CD4-positive, alpha-beta memory T cell (primary cell): ENCODE results near the gene PLEKHG7. TPM values are rescaled to one million over a fixed set of nuclear protein-coding genes. Genes with fewer than 3 reads are reported as not detected.
A peak's percentile ranks its signal among the peaks of the same experiment; 100 is the strongest.
"Not testable (repeated sequence)": the region's sequence is repeated elsewhere in the genome, so short reads cannot be mapped to it uniquely, and the experiment has no call there.

Source experiments
- CTCF ChIA-PET: fragments of 350-600 bp; sonication (Branson Sonifier 250); formaldehyde crosslinking; loops from one replicate; lab custom pipeline; 2021; ENCODE audit warnings: inconsistent platforms; ENCODE audit not compliant: partially characterized antibody; lab: Charles Lee
- POLR2A ChIA-PET: fragments of 350-600 bp; sonication (Branson Sonifier 250); formaldehyde crosslinking; loops from one replicate; lab custom pipeline; 2021; ENCODE audit not compliant: partially characterized antibody; lab: Charles Lee
- DNase-seq, 5 donors: peaks; one replicate each; pipeline versions ENCODE4 v3.0.0 to v3.0.0-alpha.2; 2020 to 2022; ENCODE audit warnings: mixed read lengths in 1 of 5
- H3K27ac ChIP-seq: one replicate; pipeline ENCODE4 v1.7.0; 2013; ENCODE audit warnings: low read depth, low read length
- H3K27me3 ChIP-seq: 2 replicates; pipeline ENCODE4 v1.7.0; 2013; ENCODE audit warnings: mild to moderate bottlenecking, low read length, moderate library complexity; ENCODE audit not compliant: insufficient read depth
- H3K36me3 ChIP-seq: 2 replicates; pipeline ENCODE4 v1.7.0; 2013; ENCODE audit warnings: mild to moderate bottlenecking, low read length, moderate library complexity; ENCODE audit not compliant: insufficient read depth
- H3K4me1 ChIP-seq: 2 replicates; pipeline ENCODE4 v1.7.0; 2013; ENCODE audit warnings: mild to moderate bottlenecking, low read length, moderate library complexity; ENCODE audit not compliant: insufficient read depth
- H3K4me3 ChIP-seq, 2 donors: one replicate each; pipeline ENCODE4 v1.7.0; 2013; ENCODE audit warnings: low read length in 2 of 2, mild to moderate bottlenecking in 1 of 2
- H3K9me3 ChIP-seq, 2 donors: one replicate each; pipeline ENCODE4 v1.7.0; 2013; ENCODE audit warnings: low read length in 2 of 2, control low read depth in 1 of 2; ENCODE audit not compliant: control insufficient read depth in 1 of 2
- H3K27ac Mint-ChIP-seq, 7 donors: one replicate each; pipeline ENCODE4 v1.8.0; 2020 to 2021; ENCODE audit warnings: mixed read lengths in 7 of 7, mild to moderate bottlenecking in 6 of 7, inconsistent platforms in 3 of 7, moderate library complexity in 3 of 7
- H3K27me3 Mint-ChIP-seq, 2 donors: one replicate each; pipeline ENCODE4 v1.8.0; 2020 to 2021; ENCODE audit warnings: mixed read lengths in 2 of 2
- H3K36me3 Mint-ChIP-seq, 2 donors: one replicate each; pipeline ENCODE4 v1.8.0; 2020 to 2021; ENCODE audit warnings: mixed read lengths in 2 of 2, inconsistent platforms in 1 of 2, mild to moderate bottlenecking in 1 of 2
- H3K4me1 Mint-ChIP-seq, 4 donors: one replicate each; pipeline ENCODE4 v1.8.0; 2020 to 2021; ENCODE audit warnings: mixed read lengths in 4 of 4, mild to moderate bottlenecking in 1 of 4
- H3K4me3 Mint-ChIP-seq, 8 donors: one replicate each; pipeline ENCODE4 v1.8.0; 2020 to 2021; ENCODE audit warnings: mixed read lengths in 8 of 8, mild to moderate bottlenecking in 7 of 8, moderate library complexity in 6 of 8, inconsistent platforms in 3 of 8
- H3K9me3 Mint-ChIP-seq, 8 donors: one replicate each; pipeline ENCODE4 v1.8.0; 2020 to 2021; ENCODE audit warnings: mixed read lengths in 8 of 8, mild to moderate bottlenecking in 5 of 8, inconsistent platforms in 3 of 8, moderate library complexity in 1 of 8
- intact Hi-C: fragments of 100-400 bp; cut with micrococcal nuclease; formaldehyde crosslinking; loops from one replicate; pipeline ENCODE4 v1.15.1; 2023
- polyA plus RNA-seq, 2 donors: library from polyadenylated mRNA; unstranded; fragments of 300-500 nt; fragmentation: Illumina TruSeq; gene quantifications; one replicate each; pipeline ENCODE4 v1.2.3, GENCODE V29; 2021
- total RNA-seq, 2 experiments: library from RNA; stranded (reverse); gene quantifications; one replicate each; pipeline ENCODE4 v1.2.3, GENCODE V29; 2021

PLEKHG7 gene, protein sequence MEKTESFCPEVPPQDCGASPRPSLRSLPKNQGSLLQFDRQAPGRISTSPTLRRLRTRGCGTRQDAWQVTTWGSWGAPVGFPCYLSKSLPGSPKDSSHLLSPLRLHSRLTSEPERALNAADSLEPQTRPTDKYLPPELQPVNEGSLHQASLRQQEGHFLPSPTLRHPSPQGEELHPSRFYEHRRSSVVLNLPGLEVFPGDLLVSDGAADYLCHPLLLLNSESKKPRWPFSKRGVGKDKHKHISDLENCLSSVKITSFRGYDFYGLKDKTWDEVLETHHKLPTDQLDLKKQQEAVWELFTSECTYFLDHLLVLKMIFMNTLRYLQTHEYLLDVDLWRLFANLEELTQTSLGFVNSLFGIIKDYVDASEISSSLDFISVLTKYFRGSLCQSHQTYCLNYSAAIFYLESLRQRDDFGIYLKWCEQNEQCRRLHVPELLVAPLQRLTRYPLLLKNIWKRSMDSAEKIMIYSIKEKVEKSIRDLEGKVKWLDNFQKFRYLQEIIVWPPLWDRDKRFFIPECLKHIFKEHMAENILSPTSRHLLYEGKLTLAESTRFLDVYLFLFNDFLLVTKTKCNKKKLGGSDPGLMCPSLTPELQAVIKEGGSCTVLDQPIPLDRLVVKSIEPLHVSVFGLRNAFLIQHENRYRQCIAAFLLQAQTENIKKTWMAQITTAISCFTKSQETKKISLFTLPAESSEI
- total RNA-seq, result not detected
- under 1 TPM in 1 of 2 donors, not detected in 1; 0.16 TPM for polyA plus RNA-seq

- no peak within 1 kb of the TSS for H3K4me3 ChIP-seq
- CTCF ChIA-PET, result no interaction called here
- intact Hi-C loops, result no loop called here
- peaks cover 1 to 2% of the 10 kb centered on the region in 2 donors for H3K27me3 Mint-ChIP-seq
- H3K4me1 Mint-ChIP-seq, result peaks cover 0 to 3% (median under 1%) of the 10 kb centered on the region in 4 donors
- no peaks in the 10 kb centered on the region for H3K4me1 ChIP-seq
- H3K9me3 ChIP-seq, result no peaks in the 10 kb centered on the region
- H3K27me3 ChIP-seq, result no peaks in the 10 kb centered on the region
- no peak within 1 kb of the TSS for H3K27ac ChIP-seq
- H3K36me3 Mint-ChIP-seq, result no peaks in the 10 kb centered on the region
- DNase-seq, result no peak
- H3K36me3 ChIP-seq, result no peaks in the 10 kb centered on the region
- POLR2A ChIA-PET, result no interaction called here
- H3K9me3 Mint-ChIP-seq, result peaks cover 0 to 1% (median under 1%) of the 10 kb centered on the region in 8 donors
- H3K4me3 Mint-ChIP-seq, result no peak within 1 kb of the TSS
- no peak within 1 kb of the TSS for H3K27ac Mint-ChIP-seq
These were observed at the start of gene PLEKHG7 for GRCh38 chr12:92702754-92703679. TSS of gene PLEKHG7 (plus strand) at chr12:92702989. CDS start at chr12:92706632, 3,643 bp downstream.

DNA sequence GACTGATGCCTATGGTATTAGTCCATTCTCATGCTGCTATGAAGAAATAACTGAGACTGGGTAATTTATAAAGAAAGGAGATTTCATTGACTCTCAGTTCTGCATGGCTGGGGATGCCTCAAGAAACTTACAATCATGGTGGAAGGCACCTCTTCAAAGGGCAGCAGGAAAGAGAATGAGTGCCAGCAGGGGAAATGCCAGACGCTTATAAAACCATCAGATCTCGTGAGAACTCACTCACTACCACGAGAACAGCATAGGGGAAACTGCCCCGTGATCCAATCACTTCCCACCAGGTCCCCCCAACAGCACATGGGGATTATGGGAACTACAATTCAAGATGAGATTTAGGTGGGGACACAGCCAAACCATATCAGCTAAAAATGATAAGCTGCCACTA lies 48.5 kb upstream of the PLEKHG7 start:
- H3K4me1 Mint-ChIP-seq, H3K4me1 ChIP-seq, H3K27ac ChIP-seq, POLR2A ChIA-PET, H3K4me3 ChIP-seq, H3K36me3 ChIP-seq, H3K27me3 Mint-ChIP-seq, H3K27me3 ChIP-seq, H3K9me3 ChIP-seq, H3K9me3 Mint-ChIP-seq, H3K36me3 Mint-ChIP-seq, DNase-seq, H3K4me3 Mint-ChIP-seq: not testable (repeated sequence)
- intact Hi-C loops, result loop anchor here (10.0 kb wide), 1 partner anchor 1709 kb away; no protein-coding TSS in a partner anchor
- CTCF ChIA-PET, result interaction anchor here (0.6 to 1.3 kb wide), 4 partner anchors 22 to 1272 kb away, joined by 3 to 6 read pairs (median 4); no protein-coding TSS in a partner anchor
- H3K27ac Mint-ChIP-seq, result peak overlapping the region in 1 of 7 donors; percentile 8

DNA sequence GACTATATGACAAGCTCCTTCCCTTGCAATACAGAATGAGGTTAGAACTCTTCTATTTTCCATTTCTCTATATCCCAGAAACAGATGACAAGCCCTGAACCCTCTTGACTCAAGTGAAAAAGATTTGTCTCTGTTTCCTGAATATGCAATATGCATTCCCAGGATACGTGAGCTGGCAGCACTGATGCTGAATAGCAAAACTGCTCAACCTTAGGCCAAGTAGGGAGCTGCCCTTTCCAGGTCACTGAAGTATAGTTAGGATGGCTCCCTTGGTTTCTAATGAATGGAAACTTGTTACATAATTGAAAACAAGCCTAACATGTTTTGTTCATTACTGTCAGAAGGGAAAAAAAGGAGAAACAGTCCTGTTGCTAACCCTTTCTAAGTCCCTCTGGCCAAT lies 47.9 kb upstream of the PLEKHG7 start:
- Mint-ChIP-seq H3K27ac (no peak overlapping the region), H3K4me1 (peaks cover 0 to 3% (median 2%) of the 10 kb centered on the region in 4 donors), H3K9me3 (no peaks in the 10 kb centered on the region), H3K4me3 (no peak overlapping the region), H3K27me3 (peaks cover 2% of the 10 kb centered on the region in 2 donors), H3K36me3 (no peaks in the 10 kb centered on the region)
- no peaks in the 10 kb centered on the region for H3K36me3 ChIP-seq
- ChIA-PET POLR2A (no interaction called here), CTCF (interaction anchor here (0.7 to 2.3 kb wide), 3 partner anchors 23 to 1293 kb away, joined by 3 to 12 read pairs (median 4); no protein-coding TSS in a partner anchor)
- no peaks in the 10 kb centered on the region for H3K9me3 ChIP-seq
- DNase-seq, result no peak
- no peak overlapping the region for H3K4me3 ChIP-seq
- no peaks in the 10 kb centered on the region for H3K4me1 ChIP-seq
- H3K27ac ChIP-seq, result no peak overlapping the region
- no peaks in the 10 kb centered on the region for H3K27me3 ChIP-seq
- intact Hi-C loops, result loop anchor here (10.0 kb wide), 1 partner anchor 1710 kb away; no protein-coding TSS in a partner anchor

- Mint-ChIP-seq H3K4me3 (no peak overlapping the region), H3K4me1 (no peaks in the 10 kb centered on the region), H3K9me3 (no peaks in the 10 kb centered on the region), H3K36me3 (no peaks in the 10 kb centered on the region), H3K27me3 (peaks cover 0 to 2% of the 10 kb centered on the region in 2 donors), H3K27ac (no peak overlapping the region)
- H3K9me3 ChIP-seq, result no peaks in the 10 kb centered on the region
- no peaks in the 10 kb centered on the region for H3K27me3 ChIP-seq
- no peak overlapping the region for H3K4me3 ChIP-seq
- no peak for DNase-seq
- CTCF ChIA-PET, result interaction anchor here (1.4 to 2.3 kb wide), 2 partner anchors 1275 kb away, joined by 5 to 12 read pairs; no protein-coding TSS in a partner anchor
- no peaks in the 10 kb centered on the region for H3K36me3 ChIP-seq
- POLR2A ChIA-PET, result no interaction called here
- H3K4me1 ChIP-seq, result no peaks in the 10 kb centered on the region
- intact Hi-C loops, result loop anchor here (10.0 kb wide), 1 partner anchor 1712 kb away; no protein-coding TSS in a partner anchor
- no peak overlapping the region for H3K27ac ChIP-seq
These were observed 45.9 kb upstream of the PLEKHG7 start for GRCh38 chr12:92656911-92657310.

- H3K27me3 ChIP-seq, result no peaks in the 10 kb centered on the region
- no peaks in the 10 kb centered on the region for H3K4me1 Mint-ChIP-seq
- intact Hi-C loops, result loop anchor here (10.0 kb wide), 1 partner anchor 1713 kb away; no protein-coding TSS in a partner anchor
- no peak overlapping the region for H3K27ac Mint-ChIP-seq
- peaks cover 0 to 2% of the 10 kb centered on the region in 2 donors for H3K27me3 Mint-ChIP-seq
- H3K4me1 ChIP-seq, result no peaks in the 10 kb centered on the region
- no peak for DNase-seq
- no peaks in the 10 kb centered on the region for H3K9me3 ChIP-seq
- H3K36me3 Mint-ChIP-seq, result no peaks in the 10 kb centered on the region
- H3K4me3 ChIP-seq, result no peak overlapping the region
- CTCF ChIA-PET, result interaction anchor here (1.4 kb wide), 1 partner anchor 1276 kb away, joined by 5 read pairs; no protein-coding TSS in a partner anchor
- POLR2A ChIA-PET, result no interaction called here
- no peaks in the 10 kb centered on the region for H3K36me3 ChIP-seq
- no peaks in the 10 kb centered on the region for H3K9me3 Mint-ChIP-seq
- no peak overlapping the region for H3K4me3 Mint-ChIP-seq
- H3K27ac ChIP-seq, result no peak overlapping the region
These were observed 45.0 kb upstream of the PLEKHG7 start for GRCh38 chr12:92657770-92658169.

DNA sequence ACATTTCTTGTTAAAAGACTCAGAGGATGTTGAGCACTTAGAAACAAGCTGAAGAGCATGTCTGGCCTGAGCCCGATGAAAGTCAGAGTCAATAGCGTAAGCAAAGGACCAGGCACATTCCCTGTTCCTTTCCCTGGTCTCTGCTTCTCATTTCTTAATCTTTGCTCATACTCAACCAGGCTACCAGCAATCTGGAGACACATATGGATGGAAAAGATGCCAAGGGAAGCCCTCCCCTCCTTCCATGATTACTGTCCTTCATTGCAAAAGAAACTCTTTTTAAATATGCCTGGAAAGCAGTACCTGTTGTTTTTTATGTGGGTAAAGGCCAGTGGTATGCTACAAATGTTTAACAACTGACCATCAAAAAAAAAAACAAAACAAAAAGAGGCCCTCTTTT lies 44.2 kb upstream of the PLEKHG7 start:
- POLR2A ChIA-PET, result no interaction called here
- H3K9me3 Mint-ChIP-seq, result no peaks in the 10 kb centered on the region
- intact Hi-C loops, result loop anchor here (10.0 kb wide), 1 partner anchor 1714 kb away; no protein-coding TSS in a partner anchor

More for the DNA sequence above, 44.2 kb upstream of the PLEKHG7 start:
- H3K9me3 ChIP-seq, result no peaks in the 10 kb centered on the region
- CTCF ChIA-PET, result interaction anchor here (1.4 to 1.8 kb wide), 2 partner anchors 9 to 1277 kb away, joined by 5 to 8 read pairs; no protein-coding TSS in a partner anchor
- no peaks in the 10 kb centered on the region for H3K36me3 Mint-ChIP-seq
- H3K4me1 ChIP-seq, result no peaks in the 10 kb centered on the region
- peaks cover 0 to 2% of the 10 kb centered on the region in 2 donors for H3K27me3 Mint-ChIP-seq
- no peak overlapping the region for H3K4me3 ChIP-seq
- no peak overlapping the region for H3K27ac Mint-ChIP-seq
- H3K4me1 Mint-ChIP-seq, result no peaks in the 10 kb centered on the region
- H3K4me3 Mint-ChIP-seq, result no peak overlapping the region
- no peak for DNase-seq
- no peaks in the 10 kb centered on the region for H3K27me3 ChIP-seq
- no peaks in the 10 kb centered on the region for H3K36me3 ChIP-seq
- no peak overlapping the region for H3K27ac ChIP-seq
